Measurements from ENCODE around the gene FAM117B. TPM values are rescaled to one million over a fixed set of nuclear protein-coding genes. Genes with fewer than 3 reads are reported as not detected.

The FAM117B gene
- total RNA-seq, 1 experiment from 2014 or later, result 2.4 TPM

DNA sequence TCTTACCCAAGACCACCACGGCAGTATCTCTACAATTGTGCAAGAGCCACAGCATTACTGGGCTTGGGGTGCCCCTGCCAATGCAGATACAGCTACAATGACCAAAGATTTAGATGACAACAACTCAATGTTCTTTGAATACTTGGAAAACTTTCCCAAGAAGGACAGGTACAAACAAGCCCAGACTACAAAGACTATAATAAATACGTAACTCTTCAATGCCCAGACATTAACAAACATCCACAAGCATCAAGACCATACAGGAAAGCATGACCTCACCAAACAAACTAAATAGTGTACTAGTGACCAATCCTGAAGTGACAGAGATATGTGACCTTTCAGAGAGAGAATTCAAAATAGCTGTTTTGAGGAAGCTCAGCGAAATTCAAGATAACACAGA lies 174.0 kb downstream of the FAM117B start:
- H3K4me1 Mint-ChIP-seq (ENCODE audit: insufficient read depth, unreplicated experiment), result peaks cover 24% of the 10 kb centered on the region
- TF ChIP-seq, protein P1, sequence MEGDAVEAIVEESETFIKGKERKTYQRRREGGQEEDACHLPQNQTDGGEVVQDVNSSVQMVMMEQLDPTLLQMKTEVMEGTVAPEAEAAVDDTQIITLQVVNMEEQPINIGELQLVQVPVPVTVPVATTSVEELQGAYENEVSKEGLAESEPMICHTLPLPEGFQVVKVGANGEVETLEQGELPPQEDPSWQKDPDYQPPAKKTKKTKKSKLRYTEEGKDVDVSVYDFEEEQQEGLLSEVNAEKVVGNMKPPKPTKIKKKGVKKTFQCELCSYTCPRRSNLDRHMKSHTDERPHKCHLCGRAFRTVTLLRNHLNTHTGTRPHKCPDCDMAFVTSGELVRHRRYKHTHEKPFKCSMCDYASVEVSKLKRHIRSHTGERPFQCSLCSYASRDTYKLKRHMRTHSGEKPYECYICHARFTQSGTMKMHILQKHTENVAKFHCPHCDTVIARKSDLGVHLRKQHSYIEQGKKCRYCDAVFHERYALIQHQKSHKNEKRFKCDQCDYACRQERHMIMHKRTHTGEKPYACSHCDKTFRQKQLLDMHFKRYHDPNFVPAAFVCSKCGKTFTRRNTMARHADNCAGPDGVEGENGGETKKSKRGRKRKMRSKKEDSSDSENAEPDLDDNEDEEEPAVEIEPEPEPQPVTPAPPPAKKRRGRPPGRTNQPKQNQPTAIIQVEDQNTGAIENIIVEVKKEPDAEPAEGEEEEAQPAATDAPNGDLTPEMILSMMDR (IDR thresholded peaks at IDR 0.05; ENCODE audit: unreplicated experiment), result no peak
- peak overlapping the region; percentile 89 for H3K27ac Mint-ChIP-seq (ENCODE audit: low read depth, unreplicated experiment)
- POLR2A ChIA-PET, result interaction anchor here (0.5 to 5.2 kb wide), 17 partner anchors 8 to 220 kb away, joined by 3 to 49 read pairs (median 4); partner anchors contain the start of genes CARF, FAM117B and WDR12
- H3K4me3 Mint-ChIP-seq (ENCODE audit: unreplicated experiment), result no peak overlapping the region
- intact Hi-C loops (cut with micrococcal nuclease), result no loop called here
- peak; percentile 54 for DNase-seq (ENCODE audit: unreplicated experiment)
- CTCF ChIA-PET, result interaction anchor here (0.6 to 2.4 kb wide), 5 partner anchors 8 to 225 kb away, joined by 3 to 21 read pairs (median 3); no protein-coding TSS in a partner anchor
- H3K27me3 Mint-ChIP-seq (ENCODE audit: insufficient read depth, unreplicated experiment), result no peaks in the 10 kb centered on the region
- H3K36me3 Mint-ChIP-seq (ENCODE audit: insufficient read depth, unreplicated experiment), result no peaks in the 10 kb centered on the region
- BruUV-seq (replicated peaks), result no TSS peak
- no peaks in the 10 kb centered on the region for H3K9me3 Mint-ChIP-seq (ENCODE audit: unreplicated experiment)

DNA sequence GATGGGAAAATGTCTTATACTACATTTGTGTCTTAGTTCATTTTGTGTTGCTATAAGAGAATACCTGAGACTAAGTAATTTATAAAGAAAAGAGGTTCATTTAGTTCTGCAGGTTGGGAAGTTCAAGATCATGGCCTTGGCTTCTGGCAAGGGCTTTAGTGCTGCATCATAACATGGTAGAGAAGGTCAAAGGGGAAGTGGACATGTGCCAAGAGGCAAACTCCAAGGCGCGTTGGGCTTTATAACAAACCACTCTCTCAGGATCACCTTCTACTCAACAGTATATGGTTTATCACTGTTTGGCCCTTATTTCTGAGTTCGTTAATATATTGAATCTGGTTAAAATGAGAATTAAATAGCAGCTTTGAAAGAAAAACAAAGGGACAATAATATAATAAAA lies 178.6 kb downstream of the FAM117B start:
- POLR2A ChIA-PET, result interaction anchor here (0.8 kb wide), 1 partner anchor 11 kb away, joined by 4 read pairs; no protein-coding TSS in a partner anchor
- Mint-ChIP-seq H3K4me3 (ENCODE audit: unreplicated experiment) (no peak overlapping the region), H3K27ac (ENCODE audit: low read depth, unreplicated experiment) (no peak overlapping the region), H3K9me3 (ENCODE audit: unreplicated experiment) (no peaks in the 10 kb centered on the region), H3K36me3 (ENCODE audit: insufficient read depth, unreplicated experiment) (no peaks in the 10 kb centered on the region), H3K27me3 (ENCODE audit: insufficient read depth, unreplicated experiment) (no peaks in the 10 kb centered on the region), H3K4me1 (ENCODE audit: insufficient read depth, unreplicated experiment) (peaks cover 9% of the 10 kb centered on the region)
- BruUV-seq (replicated peaks), result no TSS peak
- no peak for DNase-seq (ENCODE audit: unreplicated experiment)
- TF ChIP-seq, protein P1 (IDR thresholded peaks at IDR 0.05; ENCODE audit: unreplicated experiment), result no peak
- intact Hi-C loops (cut with micrococcal nuclease), result no loop called here
- CTCF ChIA-PET, result interaction anchor here (0.6 to 1.5 kb wide), 3 partner anchors 225 to 392 kb away, joined by 3 to 4 read pairs (median 3); no protein-coding TSS in a partner anchor

DNA sequence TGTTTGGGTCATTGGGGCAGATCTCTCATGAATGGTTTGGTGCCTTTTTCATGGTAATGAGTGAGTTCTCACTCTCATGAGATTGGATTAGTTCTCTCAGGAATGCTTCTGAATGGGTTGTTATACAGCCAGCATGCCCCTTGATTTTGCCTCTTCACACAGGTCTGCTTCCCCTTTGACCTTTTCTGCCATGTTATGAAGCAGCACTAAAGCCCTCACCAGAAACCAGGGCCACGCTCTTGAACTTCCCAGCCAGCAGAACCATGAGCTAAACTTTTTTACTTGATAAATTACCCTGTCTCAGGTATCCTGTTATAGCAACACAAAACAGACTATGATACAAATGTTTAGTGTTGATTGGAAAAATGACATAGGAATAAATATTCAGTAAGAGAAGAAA lies 179.5 kb downstream of the FAM117B start:
- Mint-ChIP-seq H3K27ac (ENCODE audit: low read depth, unreplicated experiment) (no peak overlapping the region), H3K4me1 (ENCODE audit: insufficient read depth, unreplicated experiment) (peaks cover under 1% of the 10 kb centered on the region), H3K36me3 (ENCODE audit: insufficient read depth, unreplicated experiment) (no peaks in the 10 kb centered on the region), H3K4me3 (ENCODE audit: unreplicated experiment) (no peak overlapping the region), H3K9me3 (ENCODE audit: unreplicated experiment) (no peaks in the 10 kb centered on the region), H3K27me3 (ENCODE audit: insufficient read depth, unreplicated experiment) (no peaks in the 10 kb centered on the region)
- CTCF ChIA-PET, result no interaction called here
- DNase-seq (ENCODE audit: unreplicated experiment), result no peak
- POLR2A ChIA-PET, result interaction anchor here (0.7 to 0.9 kb wide), 3 partner anchors 11 to 51 kb away, joined by 3 to 4 read pairs (median 3); no protein-coding TSS in a partner anchor
- no TSS peak for BruUV-seq (replicated peaks)
- intact Hi-C loops (cut with micrococcal nuclease), result no loop called here
- TF ChIP-seq, protein P1 (IDR thresholded peaks at IDR 0.05; ENCODE audit: unreplicated experiment), result no peak

DNA sequence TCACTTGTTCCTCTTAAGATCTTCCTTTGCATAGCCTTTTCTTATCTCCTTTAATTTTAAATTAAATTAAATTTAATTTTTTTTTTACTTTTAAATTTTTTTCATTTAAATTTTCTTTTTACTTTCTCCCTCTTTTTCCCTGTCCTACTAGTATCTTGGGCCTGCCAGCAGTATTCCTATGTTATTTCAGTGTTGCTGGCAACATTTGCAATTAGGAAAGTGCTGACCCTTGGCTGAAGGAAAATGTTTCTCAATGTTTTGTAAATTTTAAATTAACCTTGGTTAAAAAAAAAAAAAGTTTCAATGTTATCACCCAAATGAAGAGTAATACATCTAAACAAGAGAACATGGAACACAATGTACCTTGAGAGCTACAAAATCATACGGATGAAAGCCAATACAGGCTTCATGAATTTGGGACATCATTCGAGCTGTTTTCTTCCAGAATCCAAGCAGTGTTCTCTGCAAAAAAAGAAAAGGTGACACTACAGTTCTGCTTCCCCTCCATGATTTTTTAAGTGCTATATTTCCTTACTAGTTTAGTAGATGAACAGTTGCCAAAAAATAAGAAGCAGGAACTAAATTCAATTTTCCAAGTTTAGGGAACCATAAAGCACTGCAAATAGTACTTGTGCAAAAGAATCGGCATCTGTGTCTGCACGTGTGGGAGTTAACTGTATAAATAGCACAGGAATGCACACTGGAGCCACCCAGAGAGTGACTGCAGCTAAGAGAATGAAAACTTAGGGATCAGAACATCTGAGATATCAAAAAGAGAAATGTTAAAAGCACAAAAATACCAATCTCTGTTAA lies 181.0 kb downstream of the FAM117B start:
- ChIA-PET CTCF (interaction anchor here (0.8 to 1.7 kb wide), 3 partner anchors 8 to 241 kb away, joined by 3 to 8 read pairs (median 4); no protein-coding TSS in a partner anchor), POLR2A (interaction anchor here (0.7 to 2.3 kb wide), 5 partner anchors 8 to 181 kb away, joined by 3 to 11 read pairs (median 3); partner anchors contain the start of genes FAM117B and WDR12)
- intact Hi-C loops (cut with micrococcal nuclease), result no loop called here
- Mint-ChIP-seq H3K27me3 (ENCODE audit: insufficient read depth, unreplicated experiment) (no peaks in the 10 kb centered on the region), H3K9me3 (ENCODE audit: unreplicated experiment) (no peaks in the 10 kb centered on the region), H3K4me3 (ENCODE audit: unreplicated experiment) (no peak overlapping the region), H3K4me1 (ENCODE audit: insufficient read depth, unreplicated experiment) (no peaks in the 10 kb centered on the region), H3K27ac (ENCODE audit: low read depth, unreplicated experiment) (no peak overlapping the region), H3K36me3 (ENCODE audit: insufficient read depth, unreplicated experiment) (no peaks in the 10 kb centered on the region)
- DNase-seq (ENCODE audit: unreplicated experiment), result no peak
- no TSS peak for BruUV-seq (replicated peaks)
- TF ChIP-seq, protein P1 (IDR thresholded peaks at IDR 0.05; ENCODE audit: unreplicated experiment), result no peak
